ENCODE results near the gene VRK3.

VRK3 gene

GRCh38 chr19:50026550-50026906, 1.4 kb upstream of the VRK3 start:
- DNase-seq = no peak

GRCh38 chr19:50025794-50026549, 800 bp upstream of the VRK3 start, which contains the start of gene ZNF473:
ZNF473 (plus strand) TSS chr19:50026005; CDS start chr19:50031083, 5,078 bp downstream.
- DNase-seq = peak; percentile 98 to 99

- no peak for DNase-seq
Observed at GRCh38 chr19:50024719-50025021, 502 bp downstream of the VRK3 start.

GRCh38 chr19:50022823-50023222, 2.3 kb downstream of the VRK3 start:
- DNase-seq = no peak

- DNase-seq = no peak
Observed at GRCh38 chr19:50020481-50020880, 4.7 kb downstream of the VRK3 start.

- DNase-seq = no peak
Observed at GRCh38 chr19:50016225-50016807, 8.9 kb downstream of the VRK3 start.

- peak in 1 of 2 experiments; percentile 49 for DNase-seq
Observed at GRCh38 chr19:50008532-50008931, 16.6 kb downstream of the VRK3 start.

GRCh38 chr19:50007947-50008346, 17.2 kb downstream of the VRK3 start:
- DNase-seq = no peak

GRCh38 chr19:50007170-50007569, 18.0 kb downstream of the VRK3 start:
- no peak for DNase-seq

GRCh38 chr19:50005428-50005827, 19.7 kb downstream of the VRK3 start:
- no peak for DNase-seq

GRCh38 chr19:50003810-50004419, 21.3 kb downstream of the VRK3 start:
- no peak for DNase-seq

GRCh38 chr19:50003254-50003788, 21.9 kb downstream of the VRK3 start:
- DNase-seq = no peak

GRCh38 chr19:50002386-50002960, 22.7 kb downstream of the VRK3 start:
- no peak for DNase-seq

- no peak for DNase-seq
Observed at GRCh38 chr19:50001775-50002174, 23.4 kb downstream of the VRK3 start.

- no peak for DNase-seq
Observed at GRCh38 chr19:50000841-50001557, 24.2 kb downstream of the VRK3 start.

- no peak for DNase-seq
Observed at GRCh38 chr19:50000038-50000840, 24.9 kb downstream of the VRK3 start.

- no peak for DNase-seq
Observed at GRCh38 chr19:49999371-50000010, 25.7 kb downstream of the VRK3 start.

GRCh38 chr19:49997709-49998108, 27.5 kb downstream of the VRK3 start:
- DNase-seq = peak; percentile 50 to 67

GRCh38 chr19:49988433-49988832, 36.7 kb downstream of the VRK3 start:
- no peak for DNase-seq

GRCh38 chr19:49988007-49988406, 37.2 kb downstream of the VRK3 start:
- DNase-seq = no peak

GRCh38 chr19:49987159-49987698, 37.9 kb downstream of the VRK3 start:
- DNase-seq = no peak

All from NCI-H526 (cell line).